Skin epidermis (tissue), 12 donors: ENCODE results near the gene ERC2.
"Not testable (repeated sequence)": the region's sequence is repeated elsewhere in the genome, so short reads cannot be mapped to it uniquely, and the experiment has no call there.

Experiments
- H3K27ac ChIP-seq, 21 experiments: fragments of 200-600 bp; sonication (generic) in 11 of 21; one replicate each; pipeline ENCODE4 v1.5.0; 2020; ENCODE audit warnings: mild to moderate bottlenecking in 3 of 21, inconsistent platforms in 2 of 21, moderate library complexity in 2 of 21
- H3K4me3 ChIP-seq, 7 experiments: fragments of 200-600 bp; sonication (generic) in 2 of 7; one replicate each; pipeline ENCODE4 v1.5.0; 2020; ENCODE audit warnings: inconsistent platforms in 2 of 7, mild to moderate bottlenecking in 2 of 7, moderate library complexity in 1 of 7

ERC2 gene

GRCh38 chr3:55884066-55884465, 584.2 kb downstream of the ERC2 start:
- Histone ChIP-seq H3K27ac (peak overlapping the region in 9 of 21 experiments; percentile 18 to 77 (median 49)), H3K4me3 (no peak overlapping the region)

DNA sequence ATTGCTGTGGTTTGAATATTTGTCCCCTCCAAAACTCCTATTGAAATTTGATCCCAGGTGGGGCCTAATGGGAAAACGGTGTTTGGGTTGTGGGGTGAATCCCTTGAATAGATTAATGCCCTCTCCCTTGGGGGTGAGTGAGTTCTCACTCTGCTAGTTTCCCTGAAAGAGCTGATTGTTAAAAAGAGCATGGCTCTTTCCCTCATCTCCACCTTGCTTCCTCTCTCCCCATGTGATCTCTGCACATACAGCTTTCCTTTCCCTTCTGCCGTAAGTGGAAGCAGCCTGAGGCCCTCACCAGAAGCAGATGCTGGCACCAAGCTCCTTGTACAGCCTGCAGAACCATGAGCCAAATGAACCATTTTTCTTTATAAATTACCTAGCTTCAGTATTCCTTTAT, 586.3 kb downstream of the ERC2 start:
- Histone ChIP-seq H3K27ac (no peak overlapping the region), H3K4me3 (no peak overlapping the region)

DNA sequence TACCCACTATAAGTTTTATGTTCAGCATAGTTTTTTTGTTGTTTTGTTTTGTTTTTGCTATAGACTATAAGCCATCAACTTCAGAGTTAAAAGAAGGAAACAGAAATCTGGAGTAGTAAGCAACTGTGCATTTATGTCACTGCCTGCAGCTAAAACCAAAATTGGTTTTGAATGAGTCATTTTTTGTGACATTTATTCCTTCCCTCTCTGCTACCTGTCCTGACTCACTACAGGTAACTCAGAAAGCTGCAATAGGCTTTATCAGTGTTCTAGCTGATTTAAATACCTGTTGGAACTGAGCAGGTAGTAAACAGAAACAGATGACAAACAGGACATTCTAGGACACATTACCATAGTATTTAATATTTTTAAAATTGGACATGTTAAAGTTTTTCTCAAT, 587.9 kb downstream of the ERC2 start:
- Histone ChIP-seq H3K4me3 (no peak overlapping the region), H3K27ac (peak overlapping the region in 1 of 21 experiments; percentile 48)

- Histone ChIP-seq H3K4me3 (no peak overlapping the region), H3K27ac (no peak overlapping the region)
Measured at GRCh38 chr3:55879901-55880331, 588.4 kb downstream of the ERC2 start.

DNA sequence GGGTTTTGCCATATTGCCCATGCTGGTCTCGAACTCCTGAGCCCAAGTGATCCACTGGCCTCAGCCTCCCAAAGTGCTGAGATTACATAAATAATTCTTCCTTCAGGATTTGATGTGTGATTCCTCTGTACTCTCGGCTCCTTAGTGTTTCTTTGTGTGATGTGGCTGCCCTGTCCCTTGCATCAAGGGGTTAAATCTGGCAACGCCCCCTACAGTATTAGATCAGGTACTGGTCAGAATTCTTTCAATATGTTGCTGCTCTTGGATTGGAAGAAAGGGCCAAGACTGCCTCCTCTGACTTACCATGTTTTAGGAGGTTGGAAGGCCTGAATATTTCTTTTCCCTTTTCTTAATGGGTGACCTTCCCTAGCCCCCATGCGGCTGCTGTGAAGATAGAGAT, 590.6 kb downstream of the ERC2 start:
- Histone ChIP-seq H3K27ac (no peak overlapping the region), H3K4me3 (no peak overlapping the region)

DNA sequence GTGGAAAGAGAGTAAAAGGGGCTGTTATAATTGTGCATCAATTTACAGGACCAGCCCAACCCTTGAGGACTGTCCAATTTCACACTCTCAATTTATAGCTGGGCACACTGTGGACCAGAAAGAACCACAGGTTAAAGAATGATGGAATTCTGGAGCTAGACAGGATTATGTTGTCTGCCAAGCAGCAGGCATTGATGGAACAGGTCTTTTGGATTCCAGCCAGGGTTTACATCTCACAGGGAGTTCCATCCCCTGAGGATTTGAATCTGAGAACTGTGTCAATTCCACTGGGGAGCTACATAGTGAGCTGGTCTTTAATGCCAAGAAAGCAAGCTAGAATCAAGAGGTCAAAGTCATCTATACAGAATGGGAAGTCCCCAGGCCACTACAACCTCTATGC, 591.7 kb downstream of the ERC2 start:
- Histone ChIP-seq H3K4me3 (no peak overlapping the region), H3K27ac (no peak overlapping the region)

DNA sequence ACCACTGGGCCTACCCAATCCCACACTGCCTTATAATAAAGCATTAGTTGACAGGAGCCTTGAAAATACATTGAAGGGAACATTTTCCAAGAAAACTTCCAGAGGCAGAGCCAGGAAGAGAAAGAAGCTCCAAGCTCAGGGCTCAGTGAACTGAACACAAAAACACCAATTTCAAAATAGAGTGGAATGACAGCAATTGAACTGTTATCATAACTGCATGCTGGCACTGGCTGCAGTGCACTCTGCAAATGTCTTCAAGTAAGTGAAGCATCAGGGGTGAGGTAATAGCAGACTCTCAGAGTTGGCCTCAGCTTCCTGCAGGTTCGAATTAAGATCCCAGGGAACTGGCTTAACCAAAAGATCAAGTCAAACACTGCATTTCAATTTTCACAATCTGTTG, 593.2 kb downstream of the ERC2 start:
- no peak overlapping the region for H3K4me3 ChIP-seq
- H3K27ac ChIP-seq: no peak overlapping the region

GRCh38 chr3:55873523-55874254, 594.6 kb downstream of the ERC2 start:
- Histone ChIP-seq H3K4me3 (no peak overlapping the region), H3K27ac (no peak overlapping the region)

DNA sequence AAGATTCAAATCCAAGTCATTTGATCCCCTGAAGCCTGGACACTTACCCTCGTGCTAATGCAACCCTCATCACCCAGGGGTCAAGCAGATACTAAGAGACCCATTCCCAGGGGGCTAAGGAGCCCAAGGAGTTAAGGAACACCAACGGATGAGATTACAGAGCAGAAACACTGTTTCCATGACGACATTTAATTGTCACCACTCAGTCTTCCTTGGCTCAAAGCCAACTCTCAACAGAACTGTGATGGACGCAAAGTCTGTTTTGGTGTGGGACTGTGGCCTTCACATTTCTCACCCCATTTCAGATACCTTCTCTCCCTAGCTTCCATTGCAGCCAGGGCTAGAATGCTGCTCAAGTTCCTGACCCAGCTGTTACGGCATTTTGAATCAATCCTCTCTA, 597.7 kb downstream of the ERC2 start:
- Histone ChIP-seq H3K4me3 (no peak overlapping the region), H3K27ac (no peak overlapping the region)

DNA sequence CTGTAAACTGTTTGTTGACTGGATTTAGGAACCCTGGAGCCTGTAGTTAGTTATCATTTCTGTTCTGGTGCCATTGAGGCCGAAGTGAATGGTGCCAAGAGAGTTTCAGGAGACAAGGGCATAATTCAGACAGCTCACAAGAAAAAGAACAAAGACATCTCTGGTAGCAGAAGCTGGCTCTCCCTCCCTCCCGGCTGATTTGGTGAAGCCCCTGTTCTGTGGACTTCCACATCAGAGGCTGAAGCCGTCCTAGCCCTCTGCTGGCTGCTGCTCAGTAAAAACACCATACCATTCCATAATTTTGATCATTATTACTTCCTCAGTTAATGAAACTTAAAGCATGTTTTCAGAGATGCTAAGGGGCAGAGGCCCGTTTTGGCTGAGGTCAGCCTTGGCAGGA, 599.9 kb downstream of the ERC2 start:
- Histone ChIP-seq H3K27ac (no peak overlapping the region), H3K4me3 (no peak overlapping the region)

DNA sequence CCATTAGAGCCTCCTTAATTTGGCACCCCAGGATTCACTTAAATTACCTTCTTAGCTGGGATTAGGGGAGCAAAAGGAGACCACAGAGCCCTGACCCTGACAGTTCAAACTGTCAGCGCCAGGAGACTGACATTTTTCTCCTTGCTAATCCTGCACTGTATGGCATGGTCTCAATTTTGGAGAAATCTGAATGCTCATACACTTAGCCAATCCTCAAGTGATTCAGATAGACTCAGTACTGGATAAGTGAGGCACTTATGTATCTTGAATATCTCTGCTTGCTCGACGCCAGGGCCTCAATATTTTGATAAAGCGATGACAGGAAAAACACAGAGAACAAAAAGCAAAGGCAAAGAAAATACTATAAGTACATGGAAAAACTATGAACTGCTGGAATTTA, 605.2 kb downstream of the ERC2 start:
- no peak overlapping the region for H3K4me3 ChIP-seq
- H3K27ac ChIP-seq: no peak overlapping the region

GRCh38 chr3:55860049-55860721, 608.1 kb downstream of the ERC2 start:
- no peak overlapping the region for H3K4me3 ChIP-seq
- H3K27ac ChIP-seq: peak overlapping the region in 1 of 21 experiments; percentile 4

- no peak overlapping the region for H3K4me3 ChIP-seq
- peak overlapping the region in 1 of 21 experiments; percentile 10 for H3K27ac ChIP-seq
Measured at GRCh38 chr3:55859305-55859704, 609.0 kb downstream of the ERC2 start.

- peak overlapping the region in 1 of 21 experiments; percentile 10 for H3K27ac ChIP-seq
Measured at GRCh38 chr3:55858727-55859126, 609.5 kb downstream of the ERC2 start.

GRCh38 chr3:55858302-55858701, 610.0 kb downstream of the ERC2 start:
- no peak overlapping the region for H3K27ac ChIP-seq

More at GRCh38 chr3:55858727-55859126, 609.5 kb downstream of the ERC2 start:
- no peak overlapping the region for H3K4me3 ChIP-seq

GRCh38 chr3:55857633-55858032, 610.6 kb downstream of the ERC2 start:
- Histone ChIP-seq H3K27ac (peak overlapping the region in 1 of 21 experiments; percentile 35), H3K4me3 (no peak overlapping the region)

More at GRCh38 chr3:55858302-55858701, 610.0 kb downstream of the ERC2 start:
- H3K4me3 ChIP-seq: no peak overlapping the region

DNA sequence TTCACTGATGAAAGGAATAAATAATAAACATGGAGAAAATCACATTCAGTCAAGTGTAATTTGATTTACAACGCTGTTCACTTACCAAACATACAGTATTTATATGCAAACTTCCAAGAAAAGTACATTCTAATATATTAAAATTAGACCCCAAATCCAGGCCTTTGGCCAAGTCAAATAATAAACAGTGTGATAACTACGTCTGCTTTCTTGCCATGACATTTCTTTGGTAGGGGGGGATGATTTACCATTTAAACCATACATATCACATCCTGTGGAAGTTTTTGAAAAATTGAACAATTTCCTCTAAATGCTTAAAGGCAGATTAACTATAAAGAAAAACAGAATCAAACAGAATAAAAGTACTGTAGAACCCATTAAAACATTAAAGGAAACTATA, 613.0 kb downstream of the ERC2 start:
- Histone ChIP-seq H3K4me3 (no peak overlapping the region), H3K27ac (no peak overlapping the region)

DNA sequence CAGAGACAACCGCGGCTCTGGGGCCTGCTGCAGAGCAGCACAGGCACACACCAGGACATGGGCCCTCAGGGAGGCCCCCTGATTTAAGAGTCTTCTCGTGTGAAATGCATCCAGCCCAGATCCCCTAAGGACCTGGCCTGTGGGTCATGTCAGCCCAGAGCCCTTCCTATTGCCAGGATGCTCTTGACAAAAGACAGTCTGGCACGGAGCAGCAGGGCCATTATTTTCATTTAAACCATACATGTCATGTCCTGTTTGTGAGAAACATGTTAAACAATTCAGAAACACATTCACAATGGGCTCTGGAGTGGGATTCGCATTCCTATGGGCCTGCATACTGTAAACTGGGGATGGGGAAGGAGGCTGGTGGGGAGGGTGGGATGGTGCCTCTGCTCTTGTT, 613.8 kb downstream of the ERC2 start:
- Histone ChIP-seq H3K4me3 (no peak overlapping the region), H3K27ac (no peak overlapping the region)

- Histone ChIP-seq H3K4me3 (no peak overlapping the region), H3K27ac (no peak overlapping the region)
Measured at GRCh38 chr3:55852326-55852725, 615.9 kb downstream of the ERC2 start.

- no peak overlapping the region for H3K4me3 ChIP-seq
- H3K27ac ChIP-seq: no peak overlapping the region
Measured at GRCh38 chr3:55842204-55842603, 626.1 kb downstream of the ERC2 start.

DNA sequence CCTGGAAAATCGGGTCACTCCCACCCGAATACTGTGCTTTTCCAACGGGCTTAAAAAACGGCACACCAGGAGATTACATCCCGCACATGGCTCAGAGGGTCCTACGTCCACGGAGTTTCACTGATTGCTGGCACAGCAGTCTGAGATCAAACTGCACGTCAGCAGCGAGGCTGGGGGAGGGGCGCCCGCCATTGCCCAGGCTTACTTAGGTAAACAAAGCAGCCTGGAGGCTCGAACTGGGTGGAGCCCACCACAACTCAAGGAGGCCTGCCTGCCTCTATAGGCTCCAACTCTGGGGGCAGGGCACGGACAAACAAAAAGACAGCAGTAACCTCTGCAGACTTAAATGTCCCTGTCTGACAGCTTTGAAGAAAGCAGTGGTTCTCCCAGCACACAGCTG, 636.4 kb downstream of the ERC2 start:
- not testable (repeated sequence) for H3K27ac ChIP-seq, H3K4me3 ChIP-seq
